D721Med (cell line): ENCODE measurements around the gene RHBDF2.

ENCODE experiments used
- DNase-seq: peaks from one replicate; pipeline ENCODE4 v3.0.0; 2011; ENCODE audit warnings: low spot score; ENCODE audit not compliant: insufficient read length
- FAIRE-seq: peaks from 2 replicates; lab custom pipeline; 2011; peaks lifted over from hg19 to GRCh38; lab: Jason Lieb, UNC
- CTCF ChIP-seq: IDR thresholded peaks from 2 replicates; pipeline ENCODE4 v1.5.1; 2012; ENCODE audit warnings: mild to moderate bottlenecking, control low read depth; ENCODE audit not compliant: insufficient read depth; ENCODE audit errors: missing control alignments

Gene RHBDF2

GRCh38 chr17:76435751-76436150 is 65.5 kb downstream of the RHBDF2 start:
- DNase-seq (no peak), FAIRE-seq (no peak)
- no peak for TF ChIP-seq CTCF

DNA sequence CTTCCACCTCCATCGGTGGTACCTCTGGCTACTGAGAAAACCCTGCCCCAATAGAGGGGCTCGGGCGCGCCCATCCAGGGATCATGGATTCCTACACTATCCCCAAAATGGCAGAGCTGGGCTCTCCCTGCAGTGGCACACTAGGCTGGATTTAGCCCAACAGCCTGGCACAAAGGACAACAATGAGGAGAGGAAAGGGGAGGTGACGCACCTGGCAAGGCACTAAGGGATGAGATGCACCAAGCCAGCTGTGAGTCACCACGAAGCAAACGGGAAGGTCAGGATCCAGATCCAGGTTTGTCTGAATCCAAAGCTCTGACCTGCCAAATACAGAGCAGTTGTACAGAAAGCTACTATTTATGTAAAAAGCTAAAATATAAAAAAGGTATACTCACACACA is 66.4 kb downstream of the RHBDF2 start:
- no peak for TF ChIP-seq CTCF
- DNase-seq = no peak
- FAIRE-seq = no peak

DNA sequence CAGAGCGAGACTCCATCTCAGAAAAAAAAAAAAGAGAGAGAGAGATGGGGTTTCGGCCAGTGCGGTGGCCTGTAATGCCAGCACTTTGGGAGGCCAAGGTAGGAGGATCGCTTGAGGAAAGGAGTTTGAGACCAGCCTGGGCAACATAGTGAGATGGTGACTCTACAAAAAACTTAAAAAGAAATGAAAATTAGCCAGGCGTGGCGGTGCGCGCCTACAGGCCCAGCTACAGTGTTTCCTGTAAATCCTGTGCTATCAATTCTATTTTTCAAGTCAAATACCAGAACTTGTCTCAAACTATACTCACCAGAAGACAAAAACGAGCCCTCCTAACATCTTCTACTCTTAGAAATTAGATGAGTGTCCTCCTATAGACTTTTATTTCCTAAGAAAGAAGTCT is 67.5 kb downstream of the RHBDF2 start:
- DNase-seq (no peak), FAIRE-seq (no peak)
- TF ChIP-seq CTCF = no peak

DNA sequence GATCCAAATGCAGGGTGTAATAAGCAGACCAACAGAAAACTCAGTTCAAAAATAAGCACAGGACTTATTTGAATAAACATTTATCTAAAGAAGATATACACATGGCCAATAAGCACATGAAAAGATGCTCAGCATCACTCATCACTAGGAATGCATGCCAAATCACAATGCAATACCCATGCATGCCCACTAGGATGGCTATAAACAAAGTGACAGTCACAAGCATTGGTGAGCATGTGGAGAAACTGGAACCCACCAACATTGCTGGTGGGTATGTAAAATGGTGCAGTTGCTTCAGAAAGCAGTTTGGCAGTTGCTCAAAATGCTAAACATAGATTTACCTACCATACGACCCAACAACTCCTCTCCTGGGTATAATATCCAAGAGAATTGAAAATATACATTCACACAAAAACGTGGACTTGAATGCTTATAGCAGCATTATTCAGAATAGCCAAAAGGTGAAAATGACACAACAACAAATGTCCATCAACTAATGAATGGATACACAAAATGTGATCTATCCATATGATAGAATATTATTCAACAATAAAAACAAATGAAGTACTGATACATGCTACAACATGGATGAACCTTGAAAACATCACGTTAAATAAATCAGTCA is 68.4 kb downstream of the RHBDF2 start:
- FAIRE-seq (no peak), DNase-seq (no peak)
- TF ChIP-seq CTCF = peak; percentile 16

DNA sequence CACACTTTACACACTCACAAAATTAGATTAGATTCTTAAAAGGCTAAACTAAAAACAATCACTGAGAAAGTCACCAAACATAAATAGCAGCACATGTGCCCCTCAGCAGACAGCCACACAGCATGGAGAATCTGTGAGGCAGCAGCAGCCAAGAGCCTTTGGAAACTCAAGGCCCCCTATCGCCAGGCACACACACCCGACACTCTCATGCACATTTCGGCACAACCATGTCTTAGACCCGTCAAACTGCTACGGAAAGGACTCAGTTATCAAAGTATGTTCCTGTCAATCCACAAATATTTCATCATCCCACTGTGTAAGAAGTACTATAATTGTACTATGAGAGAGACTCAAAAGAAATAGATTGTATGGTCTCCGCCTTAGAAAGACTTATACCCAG is 69.2 kb downstream of the RHBDF2 start:
- no peak for TF ChIP-seq CTCF
- DNase-seq = no peak
- FAIRE-seq = no peak

- DNase-seq (no peak), FAIRE-seq (no peak)
- TF ChIP-seq CTCF = no peak
These were observed 69.7 kb downstream of the RHBDF2 start for GRCh38 chr17:76431509-76431908.

DNA sequence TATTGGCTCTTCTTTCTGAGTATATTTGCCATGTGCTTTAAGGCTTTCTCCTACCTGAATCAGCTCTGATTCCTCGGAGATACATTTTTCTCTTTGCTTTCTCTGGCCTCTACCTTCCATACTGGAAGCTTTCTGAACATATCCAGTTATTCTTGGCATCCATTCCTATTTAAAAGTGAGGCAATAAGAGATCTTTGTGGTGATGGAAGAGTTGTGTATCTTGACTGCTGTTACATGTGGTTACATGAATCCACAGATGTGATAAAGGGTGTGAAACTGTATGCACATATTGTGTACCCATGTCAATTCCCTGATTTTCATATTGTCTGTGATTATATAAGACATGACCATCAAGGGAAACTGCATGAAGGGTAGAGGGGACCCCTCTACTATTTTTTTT is 72.7 kb downstream of the RHBDF2 start:
- FAIRE-seq = no peak

More for the DNA sequence above, 72.7 kb downstream of the RHBDF2 start:
- DNase-seq = no peak
- TF ChIP-seq CTCF = no peak
